DMS153 treated with DMSO at 0.1 percent for 48 hours (cell line): ENCODE measurements around the gene PNCK.

Source experiments
- DNase-seq: peaks from one replicate; lab custom pipeline; 2025; ENCODE audit not compliant: unreplicated experiment; lab: John Stamatoyannopoulos, UW

PNCK gene

GRCh38 chrX:153642051-153642654 lies 31.5 kb downstream of the PNCK start:
- DNase-seq: no peak

DNA sequence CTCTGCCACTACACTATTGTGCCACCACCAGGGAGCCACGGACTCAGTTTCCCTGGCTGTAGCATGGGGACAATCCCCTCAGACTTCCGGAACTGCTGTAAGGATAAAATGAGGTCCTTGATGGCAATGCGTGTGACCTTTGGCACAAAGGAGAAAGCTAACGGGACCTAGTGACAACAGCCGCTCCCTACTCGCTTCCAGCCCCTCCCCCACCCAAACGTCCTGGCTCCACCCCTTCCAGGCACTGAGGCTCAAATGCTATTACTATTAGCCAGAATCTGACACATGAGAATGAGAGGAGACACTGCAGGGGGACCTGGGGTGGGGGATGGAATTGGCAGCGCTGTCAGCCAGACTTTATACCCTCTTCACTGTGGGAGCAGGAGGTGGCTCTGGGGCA lies 32.0 kb downstream of the PNCK start:
- no peak for DNase-seq

- DNase-seq: no peak
Observed at GRCh38 chrX:153640736-153641575, 32.7 kb downstream of the PNCK start.

DNA sequence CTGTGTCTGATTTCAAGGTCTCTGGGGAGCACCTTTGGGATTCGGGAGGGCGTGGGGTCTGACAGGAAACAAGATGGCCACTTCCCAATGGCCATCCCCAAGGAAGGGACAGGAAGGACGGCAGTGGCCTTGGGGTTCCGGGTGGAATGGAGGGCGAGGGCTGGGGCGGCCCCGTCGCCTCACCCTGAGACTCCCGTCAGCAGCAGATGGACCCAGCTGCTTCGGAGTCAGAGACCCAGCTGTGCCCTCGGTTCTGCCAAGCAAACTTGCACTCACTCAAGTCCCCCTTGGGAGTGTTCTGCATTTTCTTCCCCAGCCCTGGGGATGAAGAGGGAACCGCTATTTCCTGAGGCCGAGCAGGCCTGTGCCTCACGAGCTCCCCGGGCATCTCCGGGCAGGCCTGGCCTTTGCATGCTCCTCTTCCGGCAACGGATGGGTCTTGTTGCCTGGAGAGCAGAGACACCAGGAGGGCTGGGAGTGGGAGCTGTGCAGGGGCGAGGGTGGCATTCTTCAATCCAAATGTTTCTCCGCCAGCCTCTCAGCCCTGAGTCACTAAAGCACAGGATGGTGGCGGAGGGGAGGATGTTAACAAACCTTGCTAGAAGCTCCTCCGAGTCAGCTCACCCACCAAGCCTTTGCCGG lies 33.4 kb downstream of the PNCK start:
- no peak for DNase-seq

GRCh38 chrX:153639177-153640044 lies 34.2 kb downstream of the PNCK start:
- no peak for DNase-seq

GRCh38 chrX:153638436-153639176 lies 35.0 kb downstream of the PNCK start:
- no peak for DNase-seq

DNA sequence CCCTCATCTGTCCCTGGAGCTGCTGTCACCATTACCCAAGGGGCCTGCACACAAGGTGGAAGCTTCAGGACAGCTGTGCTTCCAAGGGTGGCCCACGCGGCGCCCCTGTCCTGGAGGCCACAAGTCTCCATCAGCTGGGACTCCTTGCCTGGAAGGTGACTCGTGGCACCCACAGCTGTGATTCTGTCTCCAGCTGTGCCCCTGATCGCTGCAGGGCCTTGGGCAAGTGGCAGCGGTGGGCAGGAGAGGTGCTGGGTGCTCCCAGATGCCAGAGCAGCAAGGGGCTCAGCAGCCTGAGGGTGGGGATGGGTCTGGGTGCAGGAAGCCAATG lies 35.6 kb downstream of the PNCK start:
- no peak for DNase-seq

GRCh38 chrX:153637121-153638040 lies 36.2 kb downstream of the PNCK start:
- DNase-seq: no peak

- DNase-seq: no peak
Observed at GRCh38 chrX:153636716-153637115, 36.9 kb downstream of the PNCK start.

GRCh38 chrX:153635788-153636668 lies 37.6 kb downstream of the PNCK start:
- DNase-seq: no peak

GRCh38 chrX:153635388-153635787 lies 38.2 kb downstream of the PNCK start:
- no peak for DNase-seq

GRCh38 chrX:153634832-153635231 lies 38.8 kb downstream of the PNCK start:
- DNase-seq: no peak

GRCh38 chrX:153634236-153634635 lies 39.4 kb downstream of the PNCK start:
- DNase-seq: no peak

GRCh38 chrX:153633607-153634180 lies 39.9 kb downstream of the PNCK start:
- DNase-seq: no peak

DNA sequence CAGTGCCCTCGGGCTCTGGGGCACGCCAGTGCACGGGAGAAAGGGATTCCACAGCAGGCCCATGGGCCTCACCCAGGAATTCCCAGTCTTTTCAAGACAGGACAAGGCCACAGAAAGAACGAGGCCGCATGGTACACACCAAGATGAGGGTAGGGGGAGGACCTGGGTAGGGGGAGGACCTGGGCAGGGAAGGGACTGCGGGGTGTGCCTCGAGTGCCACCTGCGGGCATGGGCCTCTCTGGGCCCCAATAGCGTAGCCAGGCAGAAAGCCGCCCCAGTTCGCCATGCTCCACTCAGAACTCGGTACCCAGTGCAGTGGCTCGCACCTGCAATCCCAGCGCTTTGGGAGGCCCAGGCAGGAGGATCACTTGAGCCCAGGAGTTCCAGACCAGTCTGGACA lies 40.6 kb downstream of the PNCK start:
- no peak for DNase-seq

DNA sequence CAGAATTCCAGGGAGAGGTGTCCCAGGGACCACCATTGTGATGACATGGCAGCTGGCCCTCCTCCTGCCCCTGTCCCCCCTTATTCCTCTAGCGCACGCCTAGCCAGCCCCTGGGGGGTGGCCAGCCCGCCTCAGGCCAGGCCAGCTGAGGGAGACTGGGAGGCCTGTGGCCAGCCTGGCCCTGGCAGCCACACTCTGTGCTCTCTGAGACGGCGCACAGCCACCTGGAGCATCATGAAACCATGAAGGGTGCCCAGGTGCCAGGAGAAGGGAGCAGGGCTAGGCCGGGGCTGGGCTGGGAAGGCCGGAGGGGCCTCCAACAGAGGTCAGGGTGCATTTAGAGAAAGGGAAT lies 41.0 kb downstream of the PNCK start:
- DNase-seq: no peak

- DNase-seq: no peak
Observed at GRCh38 chrX:153631907-153632594, 41.6 kb downstream of the PNCK start.

GRCh38 chrX:153631346-153631745 lies 42.3 kb downstream of the PNCK start:
- no peak for DNase-seq
